ENCODE data around the gene MESD. TPM values are rescaled to one million over a fixed set of nuclear protein-coding genes. Genes with fewer than 3 reads are reported as not detected.

Gene MESD
- total and polyA plus RNA-seq, 9 of the 15 experiments (the other 6 are each of a cell fraction or from before 2014, with no cell fraction given): 11.3 to 39.7 (median 22.8) TPM

DNA sequence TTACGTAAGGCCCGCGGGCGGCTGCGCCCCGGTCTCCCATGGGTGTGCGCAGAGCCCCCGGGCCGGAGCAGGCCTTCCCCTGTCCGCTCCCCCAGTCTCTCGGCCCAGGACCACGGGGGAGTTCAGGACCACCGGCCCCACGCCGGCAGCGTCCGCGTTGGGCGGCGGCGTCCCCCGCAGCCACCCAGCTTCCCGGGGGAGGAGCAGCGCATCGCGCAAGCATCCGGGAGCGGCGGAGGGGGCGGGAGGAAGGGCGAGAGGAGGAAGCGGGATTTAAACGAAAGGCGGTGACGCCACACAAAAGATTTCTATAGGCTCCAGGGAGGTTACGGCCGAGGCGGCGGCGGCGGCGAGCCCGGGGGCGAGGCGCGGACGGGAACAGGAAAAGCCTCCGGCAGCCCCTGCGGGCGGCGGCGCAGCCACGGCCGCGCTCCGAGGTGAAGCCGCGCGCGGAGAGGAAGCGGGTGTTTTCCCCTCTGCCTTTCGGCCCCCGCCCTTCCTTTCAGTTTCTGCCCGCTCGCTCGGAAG lies 11.1 kb upstream of the MESD start, which contains the start of gene TLNRD1 (continued):
- TF ChIP-seq, protein P1, sequence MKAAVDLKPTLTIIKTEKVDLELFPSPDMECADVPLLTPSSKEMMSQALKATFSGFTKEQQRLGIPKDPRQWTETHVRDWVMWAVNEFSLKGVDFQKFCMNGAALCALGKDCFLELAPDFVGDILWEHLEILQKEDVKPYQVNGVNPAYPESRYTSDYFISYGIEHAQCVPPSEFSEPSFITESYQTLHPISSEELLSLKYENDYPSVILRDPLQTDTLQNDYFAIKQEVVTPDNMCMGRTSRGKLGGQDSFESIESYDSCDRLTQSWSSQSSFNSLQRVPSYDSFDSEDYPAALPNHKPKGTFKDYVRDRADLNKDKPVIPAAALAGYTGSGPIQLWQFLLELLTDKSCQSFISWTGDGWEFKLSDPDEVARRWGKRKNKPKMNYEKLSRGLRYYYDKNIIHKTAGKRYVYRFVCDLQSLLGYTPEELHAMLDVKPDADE (conservative IDR thresholded peaks at IDR 0.05; ENCODE audit: control insufficient read depth, low read depth, low read length): no peak; the same call in 1 of the 2 replicates
- no peak for TF ChIP-seq FOXJ3 (CRISPR knock-in tag; IDR thresholded peaks at IDR 0.05)
- no peak for TF ChIP-seq RUNX1 (IDR thresholded peaks at IDR 0.05; ENCODE audit: low read depth)
- TF ChIP-seq, protein P2, sequence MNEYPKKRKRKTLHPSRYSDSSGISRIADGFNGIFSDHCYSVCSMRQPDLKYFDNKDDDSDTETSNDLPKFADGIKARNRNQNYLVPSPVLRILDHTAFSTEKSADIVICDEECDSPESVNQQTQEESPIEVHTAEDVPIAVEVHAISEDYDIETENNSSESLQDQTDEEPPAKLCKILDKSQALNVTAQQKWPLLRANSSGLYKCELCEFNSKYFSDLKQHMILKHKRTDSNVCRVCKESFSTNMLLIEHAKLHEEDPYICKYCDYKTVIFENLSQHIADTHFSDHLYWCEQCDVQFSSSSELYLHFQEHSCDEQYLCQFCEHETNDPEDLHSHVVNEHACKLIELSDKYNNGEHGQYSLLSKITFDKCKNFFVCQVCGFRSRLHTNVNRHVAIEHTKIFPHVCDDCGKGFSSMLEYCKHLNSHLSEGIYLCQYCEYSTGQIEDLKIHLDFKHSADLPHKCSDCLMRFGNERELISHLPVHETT (CRISPR knock-in tag; conservative IDR thresholded peaks at IDR 0.05 in 1 of 2, IDR thresholded peaks at IDR 0.05 in 1 of 2): peak in 1 of 2 experiments; percentile 61; a peak in 2 of 4 replicates
- TF ChIP-seq, protein P3, sequence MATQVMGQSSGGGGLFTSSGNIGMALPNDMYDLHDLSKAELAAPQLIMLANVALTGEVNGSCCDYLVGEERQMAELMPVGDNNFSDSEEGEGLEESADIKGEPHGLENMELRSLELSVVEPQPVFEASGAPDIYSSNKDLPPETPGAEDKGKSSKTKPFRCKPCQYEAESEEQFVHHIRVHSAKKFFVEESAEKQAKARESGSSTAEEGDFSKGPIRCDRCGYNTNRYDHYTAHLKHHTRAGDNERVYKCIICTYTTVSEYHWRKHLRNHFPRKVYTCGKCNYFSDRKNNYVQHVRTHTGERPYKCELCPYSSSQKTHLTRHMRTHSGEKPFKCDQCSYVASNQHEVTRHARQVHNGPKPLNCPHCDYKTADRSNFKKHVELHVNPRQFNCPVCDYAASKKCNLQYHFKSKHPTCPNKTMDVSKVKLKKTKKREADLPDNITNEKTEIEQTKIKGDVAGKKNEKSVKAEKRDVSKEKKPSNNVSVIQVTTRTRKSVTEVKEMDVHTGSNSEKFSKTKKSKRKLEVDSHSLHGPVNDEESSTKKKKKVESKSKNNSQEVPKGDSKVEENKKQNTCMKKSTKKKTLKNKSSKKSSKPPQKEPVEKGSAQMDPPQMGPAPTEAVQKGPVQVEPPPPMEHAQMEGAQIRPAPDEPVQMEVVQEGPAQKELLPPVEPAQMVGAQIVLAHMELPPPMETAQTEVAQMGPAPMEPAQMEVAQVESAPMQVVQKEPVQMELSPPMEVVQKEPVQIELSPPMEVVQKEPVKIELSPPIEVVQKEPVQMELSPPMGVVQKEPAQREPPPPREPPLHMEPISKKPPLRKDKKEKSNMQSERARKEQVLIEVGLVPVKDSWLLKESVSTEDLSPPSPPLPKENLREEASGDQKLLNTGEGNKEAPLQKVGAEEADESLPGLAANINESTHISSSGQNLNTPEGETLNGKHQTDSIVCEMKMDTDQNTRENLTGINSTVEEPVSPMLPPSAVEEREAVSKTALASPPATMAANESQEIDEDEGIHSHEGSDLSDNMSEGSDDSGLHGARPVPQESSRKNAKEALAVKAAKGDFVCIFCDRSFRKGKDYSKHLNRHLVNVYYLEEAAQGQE (IDR thresholded peaks at IDR 0.05; ENCODE audit: borderline replicate concordance): no peak
- TF ChIP-seq, protein P3 (CRISPR knock-in tag; IDR thresholded peaks at IDR 0.05; ENCODE audit: low read depth): no peak
- 0 out of 2 replicates have a peak, but pooled peaks have one; percentile 49 for TF ChIP-seq ZNF766 (CRISPR knock-in tag; conservative IDR thresholded peaks at IDR 0.05)
- no peak for TF ChIP-seq ZNF445 (CRISPR knock-in tag; IDR thresholded peaks at IDR 0.05; ENCODE audit: low read depth)
- TF ChIP-seq, protein P4, sequence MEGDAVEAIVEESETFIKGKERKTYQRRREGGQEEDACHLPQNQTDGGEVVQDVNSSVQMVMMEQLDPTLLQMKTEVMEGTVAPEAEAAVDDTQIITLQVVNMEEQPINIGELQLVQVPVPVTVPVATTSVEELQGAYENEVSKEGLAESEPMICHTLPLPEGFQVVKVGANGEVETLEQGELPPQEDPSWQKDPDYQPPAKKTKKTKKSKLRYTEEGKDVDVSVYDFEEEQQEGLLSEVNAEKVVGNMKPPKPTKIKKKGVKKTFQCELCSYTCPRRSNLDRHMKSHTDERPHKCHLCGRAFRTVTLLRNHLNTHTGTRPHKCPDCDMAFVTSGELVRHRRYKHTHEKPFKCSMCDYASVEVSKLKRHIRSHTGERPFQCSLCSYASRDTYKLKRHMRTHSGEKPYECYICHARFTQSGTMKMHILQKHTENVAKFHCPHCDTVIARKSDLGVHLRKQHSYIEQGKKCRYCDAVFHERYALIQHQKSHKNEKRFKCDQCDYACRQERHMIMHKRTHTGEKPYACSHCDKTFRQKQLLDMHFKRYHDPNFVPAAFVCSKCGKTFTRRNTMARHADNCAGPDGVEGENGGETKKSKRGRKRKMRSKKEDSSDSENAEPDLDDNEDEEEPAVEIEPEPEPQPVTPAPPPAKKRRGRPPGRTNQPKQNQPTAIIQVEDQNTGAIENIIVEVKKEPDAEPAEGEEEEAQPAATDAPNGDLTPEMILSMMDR (IDR thresholded peaks at IDR 0.05 in 2 of 3, conservative IDR thresholded peaks at IDR 0.05 in 1 of 3; ENCODE audit: insufficient read depth in 2 of 3, low read depth in 1 of 3, low read length in 3 of 3): no peak
- no peak for TF ChIP-seq GABPB2 (CRISPR knock-in tag; conservative IDR thresholded peaks at IDR 0.05)
- no peak for TF ChIP-seq ZNF324 (CRISPR knock-in tag; IDR thresholded peaks at IDR 0.05)
- TF ChIP-seq HNRNPL (IDR thresholded peaks at IDR 0.05; ENCODE audit: low read depth, low read length): no peak
- no peak for TF ChIP-seq MAFG (tag; conservative IDR thresholded peaks at IDR 0.05)
- TF ChIP-seq NFIC (IDR thresholded peaks at IDR 0.05): peak; percentile 8
- TF ChIP-seq RBM14 (IDR thresholded peaks at IDR 0.05; ENCODE audit: borderline replicate concordance, insufficient read depth, low read depth, low read length): no peak
